Measurements from ENCODE around the gene KRTAP4-16.
"Not testable (repeated sequence)": the region's sequence is repeated elsewhere in the genome, so short reads cannot be mapped to it uniquely, and the experiment has no call there.

KRTAP4-16 gene

GRCh38 chr17:41140360-41141131, 38.5 kb upstream of the KRTAP4-16 start, which contains the start of gene KRTAP4-6:
Gene KRTAP4-6, minus strand, starts transcription at chr17:41140544. Its CDS starts 57 bp downstream, at chr17:41140487.
- no peak within 1 kb of the TSS for H3K4me3 ChIP-seq (ENCODE audit: low read length in 2 of 2)
- no peaks in the 10 kb centered on the region for H3K27me3 ChIP-seq (ENCODE audit: control insufficient read depth in 2 of 2, insufficient read depth in 2 of 2, low read length in 2 of 2)
- H3K27ac ChIP-seq (ENCODE audit: low read depth in 2 of 2, low read length in 2 of 2) = no peak within 1 kb of the TSS
- H3K9me3 ChIP-seq (ENCODE audit: control insufficient read depth in 2 of 2, low read length in 2 of 2) = no peaks in the 10 kb centered on the region
- H3K9ac ChIP-seq (ENCODE audit: low read depth in 1 of 2, low read length in 2 of 2) = no peak within 1 kb of the TSS
- no peaks in the 10 kb centered on the region for H3K4me1 ChIP-seq (ENCODE audit: control insufficient read depth in 2 of 2, insufficient read depth in 2 of 2, low read length in 2 of 2)
- H3K36me3 ChIP-seq (ENCODE audit: control insufficient read depth in 2 of 2, insufficient read depth in 2 of 2, low read length in 2 of 2) = no peaks in the 10 kb centered on the region

GRCh38 chr17:41139865-41140264, 37.9 kb upstream of the KRTAP4-16 start:
- not testable (repeated sequence) for H3K9me3 ChIP-seq (ENCODE audit: control insufficient read depth in 2 of 2, low read length in 2 of 2); H3K4me3 ChIP-seq (ENCODE audit: low read length in 2 of 2); H3K9ac ChIP-seq (ENCODE audit: low read depth in 1 of 2, low read length in 2 of 2); H3K27ac ChIP-seq (ENCODE audit: low read depth in 2 of 2, low read length in 2 of 2); H3K4me1 ChIP-seq (ENCODE audit: control insufficient read depth in 2 of 2, insufficient read depth in 2 of 2, low read length in 2 of 2); H3K27me3 ChIP-seq (ENCODE audit: control insufficient read depth in 2 of 2, insufficient read depth in 2 of 2, low read length in 2 of 2); H3K36me3 ChIP-seq (ENCODE audit: control insufficient read depth in 2 of 2, insufficient read depth in 2 of 2, low read length in 2 of 2)

GRCh38 chr17:41133880-41134735, 32.1 kb upstream of the KRTAP4-16 start:
- Histone ChIP-seq H3K9ac (ENCODE audit: low read depth in 1 of 2, low read length in 2 of 2) (no peak overlapping the region), H3K9me3 (ENCODE audit: control insufficient read depth in 2 of 2, low read length in 2 of 2) (no peaks in the 10 kb centered on the region)

DNA sequence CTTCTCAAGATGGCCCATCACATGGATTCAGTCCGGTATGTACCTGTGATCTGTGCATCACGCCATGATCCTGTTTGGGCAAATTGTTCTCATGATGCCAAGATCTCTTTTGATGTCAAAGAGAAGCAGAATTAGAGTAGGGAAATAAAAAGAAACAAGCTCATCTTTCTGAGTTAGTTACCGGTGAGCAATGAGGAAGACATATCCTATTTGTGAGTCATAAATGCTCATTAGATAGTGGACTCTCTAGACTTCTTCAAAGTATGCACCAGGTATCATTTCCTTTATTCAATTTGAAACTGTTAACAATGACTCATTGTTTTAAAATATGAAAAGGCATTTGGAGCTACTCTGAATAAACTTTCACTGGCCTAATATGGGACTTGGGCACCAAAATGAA, 30.0 kb upstream of the KRTAP4-16 start:
- Histone ChIP-seq H3K4me1 (ENCODE audit: control insufficient read depth in 2 of 2, insufficient read depth in 2 of 2, low read length in 2 of 2) (no peaks in the 10 kb centered on the region), H3K27me3 (ENCODE audit: control insufficient read depth in 2 of 2, insufficient read depth in 2 of 2, low read length in 2 of 2) (no peaks in the 10 kb centered on the region), H3K27ac (ENCODE audit: low read depth in 2 of 2, low read length in 2 of 2) (no peak overlapping the region), H3K36me3 (ENCODE audit: control insufficient read depth in 2 of 2, insufficient read depth in 2 of 2, low read length in 2 of 2) (no peaks in the 10 kb centered on the region), H3K4me3 (ENCODE audit: low read length in 2 of 2) (no peak overlapping the region), H3K9ac (ENCODE audit: low read depth in 1 of 2, low read length in 2 of 2) (no peak overlapping the region), H3K9me3 (ENCODE audit: control insufficient read depth in 2 of 2, low read length in 2 of 2) (no peaks in the 10 kb centered on the region)

More at GRCh38 chr17:41133880-41134735, 32.1 kb upstream of the KRTAP4-16 start:
- no peaks in the 10 kb centered on the region for H3K4me1 ChIP-seq (ENCODE audit: control insufficient read depth in 2 of 2, insufficient read depth in 2 of 2, low read length in 2 of 2)
- no peak overlapping the region for H3K4me3 ChIP-seq (ENCODE audit: low read length in 2 of 2)
- H3K36me3 ChIP-seq (ENCODE audit: control insufficient read depth in 2 of 2, insufficient read depth in 2 of 2, low read length in 2 of 2) = no peaks in the 10 kb centered on the region
- H3K27me3 ChIP-seq (ENCODE audit: control insufficient read depth in 2 of 2, insufficient read depth in 2 of 2, low read length in 2 of 2) = no peaks in the 10 kb centered on the region
- H3K27ac ChIP-seq (ENCODE audit: low read depth in 2 of 2, low read length in 2 of 2) = no peak overlapping the region

- no peak overlapping the region for H3K9ac ChIP-seq (ENCODE audit: low read depth in 1 of 2, low read length in 2 of 2)
- no peaks in the 10 kb centered on the region for H3K36me3 ChIP-seq (ENCODE audit: control insufficient read depth in 2 of 2, insufficient read depth in 2 of 2, low read length in 2 of 2)
- H3K9me3 ChIP-seq (ENCODE audit: control insufficient read depth in 2 of 2, low read length in 2 of 2) = no peaks in the 10 kb centered on the region
These were observed 25.4 kb upstream of the KRTAP4-16 start for GRCh38 chr17:41127371-41127770.

GRCh38 chr17:41126412-41126811, 24.4 kb upstream of the KRTAP4-16 start:
- Histone ChIP-seq H3K27ac (ENCODE audit: low read depth in 2 of 2, low read length in 2 of 2) (no peak overlapping the region), H3K27me3 (ENCODE audit: control insufficient read depth in 2 of 2, insufficient read depth in 2 of 2, low read length in 2 of 2) (no peaks in the 10 kb centered on the region), H3K9ac (ENCODE audit: low read depth in 1 of 2, low read length in 2 of 2) (no peak overlapping the region), H3K4me3 (ENCODE audit: low read length in 2 of 2) (no peak overlapping the region), H3K9me3 (ENCODE audit: control insufficient read depth in 2 of 2, low read length in 2 of 2) (no peaks in the 10 kb centered on the region), H3K4me1 (ENCODE audit: control insufficient read depth in 2 of 2, insufficient read depth in 2 of 2, low read length in 2 of 2) (no peaks in the 10 kb centered on the region), H3K36me3 (ENCODE audit: control insufficient read depth in 2 of 2, insufficient read depth in 2 of 2, low read length in 2 of 2) (no peaks in the 10 kb centered on the region)

More at GRCh38 chr17:41127371-41127770, 25.4 kb upstream of the KRTAP4-16 start:
- Histone ChIP-seq H3K27me3 (ENCODE audit: control insufficient read depth in 2 of 2, insufficient read depth in 2 of 2, low read length in 2 of 2) (no peaks in the 10 kb centered on the region), H3K4me3 (ENCODE audit: low read length in 2 of 2) (no peak overlapping the region), H3K4me1 (ENCODE audit: control insufficient read depth in 2 of 2, insufficient read depth in 2 of 2, low read length in 2 of 2) (no peaks in the 10 kb centered on the region), H3K27ac (ENCODE audit: low read depth in 2 of 2, low read length in 2 of 2) (no peak overlapping the region)

DNA sequence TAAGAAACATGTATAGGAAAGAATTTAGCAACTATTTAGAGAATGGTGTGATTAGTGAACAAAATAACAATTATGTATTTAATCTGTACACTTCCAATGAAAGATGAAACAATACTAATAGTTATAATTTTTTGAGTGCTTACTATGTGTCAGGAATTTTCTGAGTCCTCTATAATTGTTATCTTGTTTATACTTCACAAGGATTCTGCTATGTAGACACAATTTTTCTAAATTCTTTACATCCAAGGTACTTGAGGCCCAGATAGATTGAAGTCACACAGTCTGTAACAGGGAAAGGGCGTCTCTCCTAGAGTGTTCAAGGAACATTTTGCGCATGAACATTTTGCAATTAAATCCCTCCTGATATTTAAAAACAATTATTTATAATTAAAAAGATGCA, 23.1 kb upstream of the KRTAP4-16 start:
- Histone ChIP-seq H3K4me1 (ENCODE audit: control insufficient read depth in 2 of 2, insufficient read depth in 2 of 2, low read length in 2 of 2) (no peaks in the 10 kb centered on the region), H3K27ac (ENCODE audit: low read depth in 2 of 2, low read length in 2 of 2) (no peak overlapping the region), H3K4me3 (ENCODE audit: low read length in 2 of 2) (no peak overlapping the region), H3K36me3 (ENCODE audit: control insufficient read depth in 2 of 2, insufficient read depth in 2 of 2, low read length in 2 of 2) (no peaks in the 10 kb centered on the region), H3K9ac (ENCODE audit: low read depth in 1 of 2, low read length in 2 of 2) (no peak overlapping the region), H3K9me3 (ENCODE audit: control insufficient read depth in 2 of 2, low read length in 2 of 2) (no peaks in the 10 kb centered on the region), H3K27me3 (ENCODE audit: control insufficient read depth in 2 of 2, insufficient read depth in 2 of 2, low read length in 2 of 2) (no peaks in the 10 kb centered on the region)

DNA sequence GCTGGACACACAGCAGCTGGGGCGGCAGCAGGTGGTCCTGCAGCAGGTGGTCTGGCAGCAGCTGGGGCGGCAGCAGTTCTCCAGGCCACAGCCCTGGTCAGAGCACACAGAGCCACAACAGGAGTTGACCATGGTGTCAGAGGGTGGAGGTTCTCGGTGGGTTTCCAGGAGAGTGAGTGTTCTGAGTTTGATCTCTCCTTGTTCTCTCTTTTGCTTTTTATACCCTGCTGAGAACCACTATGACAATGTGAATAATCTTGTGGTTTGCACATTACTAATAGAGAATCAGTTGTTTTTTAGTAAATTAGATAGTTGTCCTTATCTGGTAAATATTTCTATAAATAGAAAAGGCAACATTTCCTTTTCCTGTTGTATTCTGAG, 22.0 kb upstream of the KRTAP4-16 start, which contains the start of gene KRTAP4-12:
KRTAP4-12 (minus strand) TSS at position 192 of the 381 bp plus-strand sequence; CDS start at position 132, 60 bp downstream.
- H3K9ac ChIP-seq (ENCODE audit: low read depth in 1 of 2, low read length in 2 of 2); H3K27me3 ChIP-seq (ENCODE audit: control insufficient read depth in 2 of 2, insufficient read depth in 2 of 2, low read length in 2 of 2); H3K9me3 ChIP-seq (ENCODE audit: control insufficient read depth in 2 of 2, low read length in 2 of 2); H3K27ac ChIP-seq (ENCODE audit: low read depth in 2 of 2, low read length in 2 of 2); H3K4me1 ChIP-seq (ENCODE audit: control insufficient read depth in 2 of 2, insufficient read depth in 2 of 2, low read length in 2 of 2); H3K4me3 ChIP-seq (ENCODE audit: low read length in 2 of 2); H3K36me3 ChIP-seq (ENCODE audit: control insufficient read depth in 2 of 2, insufficient read depth in 2 of 2, low read length in 2 of 2): not testable (repeated sequence)

DNA sequence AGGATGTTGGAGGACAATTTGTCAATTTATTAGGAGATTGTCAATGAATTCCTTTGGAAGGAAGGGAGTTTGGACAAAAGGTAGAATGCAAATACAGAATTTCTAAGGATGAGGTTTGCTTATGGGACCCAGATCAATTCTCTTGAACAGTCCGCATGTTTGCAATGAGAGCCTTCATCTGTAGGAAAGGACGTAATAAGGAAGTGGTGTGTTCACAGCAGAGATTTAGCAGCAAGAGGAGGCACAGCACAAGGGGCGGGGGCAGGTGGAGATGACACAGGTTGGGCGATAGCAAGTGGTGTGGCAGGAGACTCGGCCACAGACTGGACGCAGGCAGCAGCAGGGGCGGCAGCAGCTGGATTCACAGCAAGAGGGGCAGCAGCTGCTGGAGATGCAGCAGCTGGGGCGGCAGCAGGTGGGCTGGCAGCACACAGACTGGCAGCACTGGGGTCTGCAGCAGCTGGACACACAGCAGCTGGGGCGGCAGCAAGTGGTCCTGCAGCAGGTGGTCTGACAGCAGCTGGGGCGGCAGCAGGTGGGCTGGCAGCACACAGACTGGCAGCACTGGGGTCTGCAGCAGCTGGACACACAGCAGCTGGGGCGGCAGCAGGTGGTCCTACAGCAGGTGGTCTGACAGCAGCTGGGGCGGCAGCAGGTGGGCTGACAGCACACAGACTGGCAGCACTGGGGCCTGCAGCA, 21.4 kb upstream of the KRTAP4-16 start:
- H3K27me3 ChIP-seq (ENCODE audit: control insufficient read depth in 2 of 2, insufficient read depth in 2 of 2, low read length in 2 of 2); H3K36me3 ChIP-seq (ENCODE audit: control insufficient read depth in 2 of 2, insufficient read depth in 2 of 2, low read length in 2 of 2); H3K9me3 ChIP-seq (ENCODE audit: control insufficient read depth in 2 of 2, low read length in 2 of 2); H3K4me3 ChIP-seq (ENCODE audit: low read length in 2 of 2); H3K4me1 ChIP-seq (ENCODE audit: control insufficient read depth in 2 of 2, insufficient read depth in 2 of 2, low read length in 2 of 2); H3K9ac ChIP-seq (ENCODE audit: low read depth in 1 of 2, low read length in 2 of 2); H3K27ac ChIP-seq (ENCODE audit: low read depth in 2 of 2, low read length in 2 of 2): not testable (repeated sequence)

GRCh38 chr17:41121742-41122141, 19.7 kb upstream of the KRTAP4-16 start:
- H3K4me3 ChIP-seq (ENCODE audit: low read length in 2 of 2) = no peak overlapping the region
- no peaks in the 10 kb centered on the region for H3K4me1 ChIP-seq (ENCODE audit: control insufficient read depth in 2 of 2, insufficient read depth in 2 of 2, low read length in 2 of 2)
- no peaks in the 10 kb centered on the region for H3K9me3 ChIP-seq (ENCODE audit: control insufficient read depth in 2 of 2, low read length in 2 of 2)
- no peak overlapping the region for H3K9ac ChIP-seq (ENCODE audit: low read depth in 1 of 2, low read length in 2 of 2)
- H3K36me3 ChIP-seq (ENCODE audit: control insufficient read depth in 2 of 2, insufficient read depth in 2 of 2, low read length in 2 of 2) = no peaks in the 10 kb centered on the region
- no peaks in the 10 kb centered on the region for H3K27me3 ChIP-seq (ENCODE audit: control insufficient read depth in 2 of 2, insufficient read depth in 2 of 2, low read length in 2 of 2)
- H3K27ac ChIP-seq (ENCODE audit: low read depth in 2 of 2, low read length in 2 of 2) = no peak overlapping the region
